ENCODE data around the gene SPIRE2. TPM values are rescaled to one million over a fixed set of nuclear protein-coding genes. Genes with fewer than 3 reads are reported as not detected.

Gene SPIRE2
- total and polyA plus RNA-seq, 2 of the 13 experiments (the other 11 are each of a cell fraction or from before 2014, with no cell fraction given): 13.3 to 37.5 TPM

GRCh38 chr16:89890886-89891657 is 62.8 kb downstream of the SPIRE2 start:
- Histone ChIP-seq H3K4me1 (ENCODE audit: insufficient read depth, low read length) (no peaks in the 10 kb centered on the region), H3K27me3 (ENCODE audit: control insufficient read depth in 1 of 2, insufficient read depth in 2 of 2, low read length in 2 of 2) (no peaks in the 10 kb centered on the region), H3K27ac (ENCODE audit: extremely low read length, insufficient read depth, low read length) (no peak overlapping the region), H3K4me2 (ENCODE audit: low read depth, low read length) (no peak overlapping the region), H3K36me3 (replicated peaks in 1 of 2; ENCODE audit: control insufficient read depth in 1 of 2, insufficient read depth in 2 of 2, low read length in 2 of 2) (peaks cover 49 to 83% of the 10 kb centered on the region in 2 experiments; a peak in 4 of 5 replicates), H3K4me3 (replicated peaks in 1 of 3; ENCODE audit: insufficient read depth in 1 of 3, low read depth in 2 of 3, low read length in 3 of 3) (no peak overlapping the region), H3K9ac (ENCODE audit: insufficient read depth, low read depth, low read length) (no peak overlapping the region), H3K79me2 (ENCODE audit: insufficient read depth, low read length) (no peaks in the 10 kb centered on the region), H2AFZ (ENCODE audit: low read length) (no peak overlapping the region), H4K20me1 (ENCODE audit: insufficient read depth, low read length) (peaks cover 5% of the 10 kb centered on the region; the same call in 1 of the 2 replicates), H3K9me3 (ENCODE audit: low read length) (no peaks in the 10 kb centered on the region)
- in situ Hi-C loops (cut with HindIII; ENCODE audit: extremely low pct_ligation_motif_present, low pct_unique_long_range_greater_than_20kb): no loop called here
- TF ChIP-seq HMGXB3 (CRISPR knock-in tag; IDR thresholded peaks at IDR 0.05; ENCODE audit: borderline replicate concordance) (no peak), NFYB (CRISPR knock-in tag; IDR thresholded peaks at IDR 0.05) (no peak), ZSCAN21 (CRISPR knock-in tag; IDR thresholded peaks at IDR 0.05; ENCODE audit: borderline replicate concordance) (no peak), RBM22 (optimal IDR thresholded peaks at IDR 0.05; ENCODE audit: low read length) (peak; percentile 59), ZXDC (CRISPR knock-in tag; IDR thresholded peaks at IDR 0.05) (no peak), RXRA (CRISPR knock-in tag; IDR thresholded peaks at IDR 0.05) (0 out of 2 replicates have a peak, but pooled peaks have one; percentile 34), ZNF564 (CRISPR knock-in tag; IDR thresholded peaks at IDR 0.05) (no peak), ZBTB10 (CRISPR knock-in tag; IDR thresholded peaks at IDR 0.05; ENCODE audit: borderline replicate concordance) (no peak), ZNF768 (CRISPR knock-in tag; IDR thresholded peaks at IDR 0.05) (peak; percentile 55; the same call in 1 of the 2 replicates), AGO2 (optimal IDR thresholded peaks at IDR 0.05; ENCODE audit: low read depth, low read length) (peak; percentile 79)
- WGBS (ENCODE audit: low lambda C conversion rate): 98% methylated on average over 8 of the region's 16 CpGs
- DNase-seq (ENCODE audit: low spot score) (no peak), ATAC-seq (no peak; the same call in 2 of the 3 replicates), FAIRE-seq (no peak)
- POLR2A ChIA-PET: interaction anchor here (0.5 to 0.8 kb wide), 2 partner anchors 17 to 191 kb away, joined by 3 to 5 read pairs; no protein-coding TSS in a partner anchor
- intact Hi-C loops (cut with micrococcal nuclease; ENCODE audit: unreplicated experiment): no loop called here
- BruUV-seq (replicated peaks): no TSS peak
- CTCF ChIA-PET (ENCODE audit: low intra/inter-chr PET ratio, low total read pairs): no interaction called here

All from HepG2 (cell line).